ENCODE results near the gene CCDC90B.
"Not testable (repeated sequence)": the region's sequence is repeated elsewhere in the genome, so short reads cannot be mapped to it uniquely, and the experiment has no call there.

The CCDC90B gene

GRCh38 chr11:83287631-83288030, 1.5 kb upstream of the CCDC90B start:
- DNase-seq (ENCODE audit: low read depth), result no peak

- no peak for DNase-seq (ENCODE audit: low read depth)
These were observed 906 bp downstream of the CCDC90B start for GRCh38 chr11:83285151-83285770.

- DNase-seq (ENCODE audit: low read depth), result no peak
These were observed 1.5 kb downstream of the CCDC90B start for GRCh38 chr11:83284501-83285150.

- no peak for DNase-seq (ENCODE audit: low read depth)
These were observed 4.0 kb downstream of the CCDC90B start for GRCh38 chr11:83282084-83282716.

- no peak for DNase-seq (ENCODE audit: low read depth)
These were observed 5.9 kb downstream of the CCDC90B start for GRCh38 chr11:83280256-83280655.

- no peak for DNase-seq (ENCODE audit: low read depth)
These were observed 7.8 kb downstream of the CCDC90B start for GRCh38 chr11:83278351-83278750.

- no peak for DNase-seq (ENCODE audit: low read depth)
These were observed 10.1 kb downstream of the CCDC90B start for GRCh38 chr11:83275888-83276641.

GRCh38 chr11:83272627-83273026, 13.5 kb downstream of the CCDC90B start:
- DNase-seq (ENCODE audit: low read depth), result no peak

- not testable (repeated sequence) for DNase-seq (ENCODE audit: low read depth)
These were observed 14.4 kb downstream of the CCDC90B start for GRCh38 chr11:83271734-83272133.

- not testable (repeated sequence) for DNase-seq (ENCODE audit: low read depth)
These were observed 17.1 kb downstream of the CCDC90B start for GRCh38 chr11:83269080-83269479.

GRCh38 chr11:83265331-83265730, 20.8 kb downstream of the CCDC90B start:
- no peak for DNase-seq (ENCODE audit: low read depth)

GRCh38 chr11:83259559-83259958, 26.6 kb downstream of the CCDC90B start:
- DNase-seq (ENCODE audit: low read depth), result no peak

- no peak for DNase-seq (ENCODE audit: low read depth)
These were observed 28.4 kb downstream of the CCDC90B start for GRCh38 chr11:83257761-83258168.

- no peak for DNase-seq (ENCODE audit: low read depth)
These were observed 29.4 kb downstream of the CCDC90B start for GRCh38 chr11:83256602-83257340.

- DNase-seq (ENCODE audit: low read depth), result no peak
These were observed 30.8 kb downstream of the CCDC90B start for GRCh38 chr11:83255366-83255765.

- no peak for DNase-seq (ENCODE audit: low read depth)
These were observed 33.2 kb downstream of the CCDC90B start for GRCh38 chr11:83252941-83253340.

GRCh38 chr11:83252266-83252665, 33.9 kb downstream of the CCDC90B start:
- DNase-seq (ENCODE audit: low read depth), result no peak

GRCh38 chr11:83249972-83250593, 36.1 kb downstream of the CCDC90B start:
- no peak for DNase-seq (ENCODE audit: low read depth)

GRCh38 chr11:83249445-83249844, 36.7 kb downstream of the CCDC90B start:
- no peak for DNase-seq (ENCODE audit: low read depth)

- DNase-seq (ENCODE audit: low read depth), result no peak
These were observed 44.7 kb downstream of the CCDC90B start for GRCh38 chr11:83241291-83241946.

GRCh38 chr11:83238111-83238510, 48.1 kb downstream of the CCDC90B start:
- DNase-seq (ENCODE audit: low read depth), result no peak

Data from activated T-helper 1 cell treated with Interleukin-2 at 50 U/mL for 16 hours (primary cell).